GM12891 (cell line): Measurements from ENCODE around the gene VWA8.

Experiments used
- DNase-seq: peaks from one replicate; pipeline ENCODE4 v3.0.0; 2011; ENCODE audit warnings: low spot score; ENCODE audit not compliant: insufficient read length
- FAIRE-seq: peaks from 2 replicates; lab custom pipeline; 2011; peaks lifted over from hg19 to GRCh38; lab: Jason Lieb, UNC
- PAX5 ChIP-seq: IDR thresholded peaks from 2 replicates; pipeline ENCODE4 v1.6.1; 2011; ENCODE audit warnings: low read length, moderate library complexity, mild to moderate bottlenecking; ENCODE audit not compliant: insufficient read depth, severe bottlenecking
- POLR2A ChIP-seq: IDR thresholded peaks from 2 replicates; pipeline ENCODE4 v1.6.1; 2011; ENCODE audit warnings: low read depth, low read length, control low read depth
- POLR2AphosphoS5 ChIP-seq: IDR thresholded peaks from 2 replicates; pipeline ENCODE4 v1.6.1; 2011; ENCODE audit warnings: low read depth, low read length, control low read depth
- POU2F2 ChIP-seq: IDR thresholded peaks from 2 replicates; pipeline ENCODE4 v1.6.1; 2011; ENCODE audit warnings: low read depth, mild to moderate bottlenecking, control low read depth, low read length, moderate library complexity
- SPI1 ChIP-seq: IDR thresholded peaks from 2 replicates; pipeline ENCODE4 v1.6.1; 2011; ENCODE audit warnings: low read depth, low read length, control low read depth
- TAF1 ChIP-seq: IDR thresholded peaks from 2 replicates; pipeline ENCODE4 v1.6.1; 2011; ENCODE audit warnings: low read depth, low read length, control low read depth

VWA8 gene

DNA sequence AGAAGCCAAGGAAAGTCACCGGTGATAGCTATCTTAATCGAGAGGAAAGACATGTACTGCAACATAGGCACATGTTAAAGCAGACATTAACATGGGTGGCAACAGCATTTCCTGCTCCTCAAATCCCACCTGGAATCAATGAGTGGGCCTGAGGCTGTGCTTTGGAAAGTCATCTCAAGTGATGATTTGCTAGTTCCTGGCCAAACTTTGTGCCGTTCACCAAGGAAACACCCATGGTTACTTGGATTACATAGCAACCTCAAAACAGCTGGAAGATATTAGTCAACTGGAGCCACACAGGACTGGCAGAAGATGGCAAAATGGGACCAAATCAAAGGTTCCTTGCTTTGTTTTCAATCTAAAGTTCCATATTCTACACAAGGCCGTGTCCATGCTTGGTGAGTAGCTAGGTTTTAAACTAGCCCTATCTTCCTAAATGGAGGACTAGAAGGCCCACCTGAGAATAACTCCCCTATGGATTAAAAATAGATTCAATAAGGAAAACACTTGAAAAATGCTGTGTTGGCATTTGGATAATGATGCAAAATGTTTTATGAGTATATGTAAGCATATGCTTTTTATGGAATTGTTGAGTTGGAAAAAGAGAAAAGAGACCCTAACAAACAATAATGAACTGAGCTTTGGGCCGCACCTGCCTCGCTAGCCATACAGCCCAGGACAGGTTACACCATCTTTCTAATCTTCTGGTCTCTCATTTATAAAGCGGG, 359.0 kb downstream of the VWA8 start:
- DNase-seq (no peak), FAIRE-seq (no peak)
- TF ChIP-seq PAX5 (no peak), POU2F2 (no peak), SPI1 (no peak), POLR2AphosphoS5 (no peak), POLR2A (no peak), TAF1 (no peak)

DNA sequence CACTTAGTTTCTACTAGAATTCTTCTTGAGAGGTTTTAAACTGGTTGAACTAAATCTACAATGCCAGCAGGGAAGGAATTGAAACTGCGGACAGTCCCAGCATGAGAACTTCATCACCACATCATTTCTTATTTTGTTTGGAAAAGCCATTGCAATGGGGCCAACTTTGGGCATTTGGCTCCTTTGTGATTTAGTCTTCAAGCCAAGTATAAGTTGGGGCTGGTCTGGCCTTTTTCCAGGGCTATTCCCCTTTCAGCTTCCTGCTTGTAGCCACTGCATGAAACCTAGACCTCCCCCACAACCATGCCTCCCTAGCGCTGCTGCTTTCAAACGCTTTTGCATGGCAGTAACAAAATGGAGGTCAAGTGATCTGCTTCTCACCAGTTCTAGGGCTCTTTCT, 361.3 kb downstream of the VWA8 start:
- FAIRE-seq (no peak), DNase-seq (no peak)
- TF ChIP-seq PAX5 (no peak), TAF1 (no peak), SPI1 (no peak), POU2F2 (no peak), POLR2AphosphoS5 (no peak), POLR2A (no peak)

DNA sequence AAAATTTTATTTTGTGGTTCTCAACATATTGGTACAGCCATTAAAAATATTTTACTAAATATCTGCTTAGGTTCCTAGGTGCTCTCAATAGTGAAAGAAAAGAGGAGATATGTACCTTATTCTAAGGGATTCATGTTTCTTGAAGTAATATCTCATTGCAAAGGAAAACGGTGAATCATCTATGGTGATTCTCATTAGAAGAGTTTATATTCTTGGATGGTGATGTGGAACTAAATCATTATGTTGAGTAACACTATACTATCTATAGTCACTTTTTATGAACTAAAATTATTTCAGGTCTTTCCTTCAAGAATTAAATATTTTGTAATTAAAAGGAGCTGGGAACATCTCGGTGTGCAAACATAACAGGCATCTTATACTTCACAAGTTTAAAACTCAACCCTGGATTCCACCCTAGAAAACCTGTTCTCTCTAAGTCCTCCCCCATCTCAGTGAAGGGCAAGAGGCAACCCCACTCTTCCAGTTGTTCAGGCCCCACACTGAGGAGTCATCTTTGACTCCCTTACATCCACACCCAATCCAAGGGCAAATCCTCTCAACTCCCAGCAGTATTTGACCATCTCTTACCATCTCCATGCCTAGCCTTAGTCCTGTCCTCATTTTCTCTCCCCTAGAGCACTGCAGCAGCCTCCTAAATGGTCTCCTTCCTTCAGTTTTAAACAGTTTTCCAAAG, 363.4 kb downstream of the VWA8 start:
- DNase-seq (no peak), FAIRE-seq (no peak)
- TF ChIP-seq SPI1: no peak
- TF ChIP-seq TAF1: no peak
- TF ChIP-seq POLR2AphosphoS5: no peak
- TF ChIP-seq POLR2A: no peak
- TF ChIP-seq PAX5: no peak
- TF ChIP-seq POU2F2: no peak

GRCh38 chr13:41596190-41596589, 364.7 kb downstream of the VWA8 start:
- TF ChIP-seq POU2F2 (no peak), POLR2AphosphoS5 (no peak), SPI1 (no peak), POLR2A (no peak), PAX5 (no peak), TAF1 (no peak)
- FAIRE-seq (no peak), DNase-seq (no peak)

- no peak for TF ChIP-seq PAX5
- no peak for FAIRE-seq
- DNase-seq: no peak
Measured at GRCh38 chr13:41595298-41595697, 365.6 kb downstream of the VWA8 start.

DNA sequence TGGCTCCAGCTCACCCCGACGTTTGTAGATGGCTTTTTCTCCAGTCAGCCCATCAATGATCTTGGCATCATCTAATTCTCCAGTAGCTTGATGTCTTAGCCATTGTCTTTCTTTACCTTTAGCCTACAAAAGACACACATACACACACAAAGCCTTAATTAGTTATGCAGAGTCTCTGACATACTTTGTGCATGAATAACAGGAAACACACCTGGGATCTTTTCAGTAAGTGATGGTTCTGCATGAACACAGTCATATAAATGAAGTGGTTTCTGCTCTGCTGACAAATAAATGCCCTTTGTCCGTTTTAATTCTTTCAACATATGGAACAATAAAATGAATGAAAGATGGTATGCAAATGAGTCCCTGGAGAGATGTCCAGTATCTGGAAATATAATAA, 370.3 kb downstream of the VWA8 start:
- TF ChIP-seq TAF1 (no peak), POLR2AphosphoS5 (no peak), POU2F2 (no peak), SPI1 (no peak), PAX5 (no peak), POLR2A (no peak)
- FAIRE-seq (no peak), DNase-seq (no peak)

- DNase-seq (no peak), FAIRE-seq (no peak)
- TF ChIP-seq TAF1 (no peak), POU2F2 (no peak)
Measured at GRCh38 chr13:41590122-41590521, 370.8 kb downstream of the VWA8 start.

GRCh38 chr13:41589434-41589833, 371.5 kb downstream of the VWA8 start:
- no peak for FAIRE-seq

DNA sequence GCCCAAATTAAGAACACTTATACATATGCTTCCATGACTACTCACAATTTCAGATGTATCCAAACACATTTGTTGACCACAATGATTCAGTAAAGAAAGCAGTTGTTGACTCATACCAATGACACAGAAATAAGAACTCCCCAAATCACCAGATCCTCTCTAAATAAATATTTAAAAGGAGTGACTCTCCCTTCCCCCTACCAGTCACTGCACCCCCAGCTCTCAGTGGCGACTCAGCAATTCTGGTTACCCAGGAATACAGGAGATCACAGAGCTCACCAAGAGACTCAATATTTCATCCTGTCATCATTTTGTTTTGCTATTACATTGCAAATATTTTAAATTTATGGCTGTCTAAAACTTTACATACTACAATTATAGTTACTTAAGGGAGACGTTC, 372.0 kb downstream of the VWA8 start:
- no peak for FAIRE-seq
- no peak for DNase-seq
- no peak for TF ChIP-seq POLR2AphosphoS5
- TF ChIP-seq TAF1: no peak
- no peak for TF ChIP-seq PAX5
- TF ChIP-seq POLR2A: no peak
- no peak for TF ChIP-seq SPI1
- no peak for TF ChIP-seq POU2F2

More at GRCh38 chr13:41589434-41589833, 371.5 kb downstream of the VWA8 start:
- TF ChIP-seq TAF1 (no peak), POLR2A (no peak), PAX5 (no peak), POU2F2 (no peak), POLR2AphosphoS5 (no peak), SPI1 (no peak)
- no peak for DNase-seq

DNA sequence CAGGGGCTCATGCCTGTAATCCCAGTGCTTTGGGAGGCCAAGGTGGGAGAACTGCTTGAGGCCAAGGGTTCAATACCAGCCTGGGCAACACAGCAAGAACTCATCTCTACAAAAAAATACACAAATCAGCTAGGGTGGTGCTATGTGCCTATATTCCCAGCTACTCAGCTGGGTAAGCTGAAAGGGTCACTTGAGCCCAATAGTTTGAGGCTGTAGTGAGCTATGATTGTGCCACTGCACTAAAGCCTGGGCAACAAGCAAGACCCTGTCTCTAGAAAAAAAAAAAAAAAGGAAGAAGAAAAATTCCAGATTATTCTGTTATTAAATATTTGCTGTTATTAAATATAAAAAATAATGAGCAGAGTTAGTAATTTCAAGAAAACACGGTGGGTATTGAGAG, 372.5 kb downstream of the VWA8 start:
- DNase-seq (no peak), FAIRE-seq (no peak)
- no peak for TF ChIP-seq TAF1
- no peak for TF ChIP-seq POLR2AphosphoS5
- TF ChIP-seq SPI1: no peak
- TF ChIP-seq POLR2A: no peak
